B cell (primary cell): ENCODE data around the gene ERMAP. TPM values are rescaled to one million over a fixed set of nuclear protein-coding genes. Genes with fewer than 3 reads are reported as not detected.
"Not testable (repeated sequence)": the region's sequence is repeated elsewhere in the genome, so short reads cannot be mapped to it uniquely, and the experiment has no call there.

Source experiments
- ATAC-seq: fragments of 200-7000 bp; cut with Tn5 transposase; one replicate; pipeline ENCODE4 v1.10.0; 2021; ENCODE audit warnings: low read depth, mild to moderate bottlenecking, moderate number of reproducible peaks, moderate library complexity
- CTCF ChIA-PET: fragments of 350-600 bp; sonication (Branson Sonifier 250); formaldehyde crosslinking; loops from one replicate; lab custom pipeline; 2021; ENCODE audit warnings: antibody characterized with exemption, inconsistent platforms; lab: Charles Lee
- POLR2A ChIA-PET: fragments of 350-600 bp; sonication (Branson Sonifier 250); formaldehyde crosslinking; loops from one replicate; lab custom pipeline; 2021; ENCODE audit warnings: antibody characterized with exemption; lab: Charles Lee
- DNase-seq: peaks from one replicate; pipeline ENCODE4 v3.0.0; 2013
- H2AFZ ChIP-seq: 2 replicates; pipeline ENCODE4 v1.6.1; 2012; ENCODE audit warnings: mild to moderate bottlenecking, low read depth, low read length; ENCODE audit not compliant: insufficient read depth, poor library complexity, severe bottlenecking
- H3K27ac ChIP-seq, 2 donors: 1 replicate in 1 of 2; 2 replicates in 1 of 2; pipeline ENCODE4 v1.5.1; 2012 to 2013; ENCODE audit warnings: low read length in 2 of 2, mild to moderate bottlenecking in 2 of 2, moderate library complexity in 1 of 2
- H3K27me3 ChIP-seq, 4 experiments: fragments of 200-600 bp in 1 of 4; sonication (generic) in 1 of 4; replicated peaks in 1 of 4; 1 replicate in 2 of 4; 2 replicates in 2 of 4; pipeline versions ENCODE4 v1.6.1 to v1.7.0; 2013 to 2016; ENCODE audit warnings: low read length in 3 of 4, mild to moderate bottlenecking in 2 of 4, mixed read lengths in 1 of 4, moderate library complexity in 1 of 4; ENCODE audit not compliant: insufficient read depth in 4 of 4, control insufficient read depth in 3 of 4; ENCODE audit errors: control extremely low read depth in 1 of 4
- H3K36me3 ChIP-seq, 2 experiments: replicated peaks in 1 of 2; 1 replicate in 1 of 2; 2 replicates in 1 of 2; pipeline versions ENCODE4 v1.6.1 to v1.7.1; 2013; ENCODE audit warnings: low read length in 1 of 2; ENCODE audit not compliant: insufficient read depth in 2 of 2, control insufficient read depth in 1 of 2; ENCODE audit errors: control extremely low read depth in 1 of 2, extremely low read depth in 1 of 2
- H3K4me1 ChIP-seq, 2 donors: fragments of 200-600 bp in 1 of 2; sonication (generic) in 1 of 2; 1 replicate in 1 of 2; 2 replicates in 1 of 2; pipeline versions ENCODE4 v1.5.1 to v1.6.1; 2013 to 2017; ENCODE audit warnings: low read length in 2 of 2; ENCODE audit not compliant: control insufficient read depth in 2 of 2, insufficient read depth in 2 of 2
- H3K4me2 ChIP-seq: replicated peaks from 2 replicates; pipeline ENCODE3; 2012; ENCODE audit warnings: mild to moderate bottlenecking, low read depth, low read length; ENCODE audit not compliant: poor library complexity, severe bottlenecking
- H3K4me3 ChIP-seq, 5 experiments: fragments of 200-600 bp in 1 of 5; sonication (generic) in 1 of 5; 1 replicate in 3 of 5; 2 replicates in 2 of 5; pipeline versions ENCODE4 v1.5.1 to v1.7.0; 2011 to 2016; ENCODE audit warnings: low read length in 4 of 5, mild to moderate bottlenecking in 4 of 5, low read depth in 2 of 5, control low read depth in 1 of 5, moderate library complexity in 1 of 5; ENCODE audit not compliant: insufficient read depth in 1 of 5; ENCODE audit errors: control extremely low read depth in 1 of 5, extremely low read depth in 1 of 5
- H3K79me2 ChIP-seq: fragments of 200-600 bp; sonication (generic); one replicate; pipeline ENCODE4 v1.6.0; 2016; ENCODE audit warnings: low read length; ENCODE audit not compliant: control insufficient read depth, insufficient read depth
- H3K9ac ChIP-seq: fragments of 200-600 bp; sonication (generic); 2 replicates; pipeline ENCODE4 v1.6.1; 2017; ENCODE audit warnings: mild to moderate bottlenecking, low read length, moderate library complexity
- H3K9me3 ChIP-seq, 3 donors: one replicate each; pipeline versions ENCODE4 v1.6.1 to v1.7.1; 2013; ENCODE audit warnings: low read length in 2 of 3; ENCODE audit not compliant: control insufficient read depth in 2 of 3, insufficient read depth in 1 of 3; ENCODE audit errors: control extremely low read depth in 1 of 3
- H4K20me1 ChIP-seq: 2 replicates; pipeline ENCODE4 v1.6.0; 2012; ENCODE audit warnings: mild to moderate bottlenecking, low read length; ENCODE audit not compliant: insufficient read depth, control insufficient read depth, poor library complexity, severe bottlenecking
- H3K27ac Mint-ChIP-seq: one replicate; pipeline ENCODE4 v1.8.0; 2021; ENCODE audit warnings: mixed read lengths
- H3K27me3 Mint-ChIP-seq: one replicate; pipeline ENCODE4 v1.8.0; 2021; ENCODE audit warnings: mixed read lengths
- H3K4me1 Mint-ChIP-seq: one replicate; pipeline ENCODE4 v1.8.0; 2021; ENCODE audit warnings: mixed read lengths
- H3K4me3 Mint-ChIP-seq: one replicate; pipeline ENCODE4 v1.8.0; 2021; ENCODE audit warnings: mixed read lengths
- H3K9me3 Mint-ChIP-seq: one replicate; pipeline ENCODE4 v1.8.0; 2022; ENCODE audit warnings: mixed read lengths; ENCODE audit not compliant: insufficient read depth
- CTCF ChIP-seq: fragments of 200-600 bp; IDR thresholded peaks from one replicate; pipeline ENCODE4 v1.8.0; 2022; ENCODE audit warnings: antibody characterized with exemption, mild to moderate bottlenecking
- EZH2 ChIP-seq: IDR thresholded peaks from 2 replicates; pipeline ENCODE4 v1.6.1; 2012; ENCODE audit warnings: borderline replicate concordance, low read depth, mild to moderate bottlenecking, moderate library complexity, low read length; ENCODE audit not compliant: insufficient read depth, poor library complexity, severe bottlenecking
- WGBS: methylation state at CpG from one replicate; pipeline ENCODE4 v1.1.5; 2013; ENCODE audit warnings: missing lambda C conversion rate; ENCODE audit not compliant: insufficient coverage; 5-methylcytosine and 5-hydroxymethylcytosine counted together
- intact Hi-C: fragments of 100-400 bp; cut with micrococcal nuclease; formaldehyde crosslinking; loops from one replicate; pipeline ENCODE4 v1.10.0; 2022
- polyA plus RNA-seq: library from polyadenylated mRNA; depleted of rRNA; stranded (reverse); fragments of >200 nt; gene quantifications from 2 replicates; pipeline ENCODE4 v1.2.3, GENCODE V29; 2012
- total RNA-seq, 2 donors: library from RNA; stranded (reverse); fragments of 120-200 nt in 1 of 2; gene quantifications; 1 replicate in 1 of 2; 2 replicates in 1 of 2; pipeline versions ENCODE4 v1.2.3 to v1.2.4, GENCODE V29; 2013 to 2022

ERMAP gene
- total and polyA plus RNA-seq, 2 donors (not counting 1 experiment from before 2014, with no cell fraction given), result 4.9 to 13.1 TPM

GRCh38 chr1:42807056-42807668 lies 9.8 kb upstream of the ERMAP start:
- intact Hi-C loops, result no loop called here
- H3K27ac ChIP-seq, result no peak overlapping the region
- H4K20me1 ChIP-seq, result no peaks in the 10 kb centered on the region
- H2AFZ ChIP-seq, result no peak overlapping the region
- peaks cover 2 to 11% of the 10 kb centered on the region in 2 experiments for H3K36me3 ChIP-seq
- ATAC-seq (no peak), DNase-seq (no peak)
- ChIA-PET POLR2A (interaction anchor here (1.8 kb wide), 1 partner anchor 10 kb away, joined by 4 read pairs; the partner anchor contains the start of genes ERMAP and SVBP), CTCF (interaction anchor here (1.0 to 1.2 kb wide), 2 partner anchors 9 to 50 kb away, joined by 3 read pairs; partner anchors contain the start of gene ERMAP)
- H3K9me3 ChIP-seq, result peaks cover 0 to 2% (median 0%) of the 10 kb centered on the region in 3 donors
- H3K4me3 Mint-ChIP-seq, result no peak overlapping the region
- H3K4me3 ChIP-seq, result no peak overlapping the region
- no peaks in the 10 kb centered on the region for H3K4me1 Mint-ChIP-seq
- H3K4me1 ChIP-seq, result no peaks in the 10 kb centered on the region
- H3K79me2 ChIP-seq, result peaks cover 6% of the 10 kb centered on the region
- no peak overlapping the region for H3K4me2 ChIP-seq
- no peak overlapping the region for H3K27ac Mint-ChIP-seq
- TF ChIP-seq EZH2 (no peak), CTCF (no peak)
- no peaks in the 10 kb centered on the region for H3K27me3 ChIP-seq
- no peaks in the 10 kb centered on the region for H3K9me3 Mint-ChIP-seq
- H3K9ac ChIP-seq, result no peak overlapping the region
- H3K27me3 Mint-ChIP-seq, result no peaks in the 10 kb centered on the region

- POLR2A ChIA-PET, H3K27ac Mint-ChIP-seq, H3K4me2 ChIP-seq, CTCF ChIA-PET, H3K9ac ChIP-seq, H3K27ac ChIP-seq, H3K9me3 Mint-ChIP-seq, H4K20me1 ChIP-seq, ATAC-seq, DNase-seq, H3K4me3 Mint-ChIP-seq, H3K27me3 Mint-ChIP-seq, H3K36me3 ChIP-seq, intact Hi-C loops, H3K27me3 ChIP-seq, H3K4me3 ChIP-seq, H3K9me3 ChIP-seq, H2AFZ ChIP-seq: not testable (repeated sequence)
- H3K4me1 ChIP-seq, result peaks cover 13% of the 10 kb centered on the region in 2 donors
- no CpG with 5 or more reads among the region's 3 CpGs for WGBS
- peaks cover 20% of the 10 kb centered on the region for H3K4me1 Mint-ChIP-seq
- peaks cover 24% of the 10 kb centered on the region for H3K79me2 ChIP-seq
Measured at GRCh38 chr1:42814815-42815214, 2.1 kb upstream of the ERMAP start.
